Activated T-helper 1 cell treated with anti-CD3 and anti-CD28 coated beads, Interleukin-12 subunit alpha, Interleukin-12 subunit beta, Interleukin-2, Interleukin-4 antibody, amounts not matched to agents 30 ng/mL and 10 ng/mL and 1 ng/mL, durations not matched to agents 14 hours and 24 hours and 36 hours (primary cell): ENCODE results near the gene SH3RF1. TPM values are rescaled to one million over a fixed set of nuclear protein-coding genes. Genes with fewer than 3 reads are reported as not detected.

Experiments used
- DNase-seq: peaks from one replicate; pipeline ENCODE4 v3.0.0; 2021; ENCODE audit warnings: low spot score
- H3K27ac Mint-ChIP-seq: one replicate; pipeline ENCODE4 v1.8.0; 2021; ENCODE audit warnings: mild to moderate bottlenecking, mixed read lengths
- H3K27me3 Mint-ChIP-seq: one replicate; pipeline ENCODE4 v1.8.0; 2022; ENCODE audit warnings: mild to moderate bottlenecking, moderate library complexity, mixed read lengths; ENCODE audit not compliant: insufficient read depth
- H3K36me3 Mint-ChIP-seq: one replicate; pipeline ENCODE4 v1.8.0; 2021; ENCODE audit warnings: low read depth, mixed read lengths
- H3K4me1 Mint-ChIP-seq: one replicate; pipeline ENCODE4 v1.8.0; 2021; ENCODE audit warnings: low read depth, mixed read lengths
- H3K4me3 Mint-ChIP-seq: one replicate; pipeline ENCODE4 v1.8.0; 2021; ENCODE audit warnings: mild to moderate bottlenecking, moderate library complexity, mixed read lengths
- H3K9me3 Mint-ChIP-seq: one replicate; pipeline ENCODE4 v1.8.0; 2021; ENCODE audit warnings: mixed read lengths
- intact Hi-C: fragments of 100-400 bp; cut with micrococcal nuclease; formaldehyde crosslinking; loops from one replicate; pipeline ENCODE4 v1.15.1; 2024
- total RNA-seq: library from RNA; stranded (reverse); gene quantifications from 2 replicates; pipeline ENCODE4 v1.2.3, GENCODE V29; 2022

SH3RF1 gene
- total RNA-seq, 1 donor from 2014 or later: 0.49 TPM

- DNase-seq: no peak
- Mint-ChIP-seq H3K4me1 (no peaks in the 10 kb centered on the region), H3K27ac (no peak overlapping the region), H3K4me3 (no peak overlapping the region), H3K9me3 (no peaks in the 10 kb centered on the region), H3K36me3 (no peaks in the 10 kb centered on the region), H3K27me3 (peaks cover 1% of the 10 kb centered on the region)
- intact Hi-C loops: no loop called here
These were observed 102.5 kb downstream of the SH3RF1 start for GRCh38 chr4:169167957-169168858.

- no peaks in the 10 kb centered on the region for H3K27me3 Mint-ChIP-seq
These were observed 105.9 kb downstream of the SH3RF1 start for GRCh38 chr4:169164669-169165415.

GRCh38 chr4:169163947-169164668 is 106.6 kb downstream of the SH3RF1 start:
- Mint-ChIP-seq H3K27ac (no peak overlapping the region), H3K9me3 (no peaks in the 10 kb centered on the region), H3K4me1 (no peaks in the 10 kb centered on the region), H3K36me3 (no peaks in the 10 kb centered on the region), H3K27me3 (no peaks in the 10 kb centered on the region), H3K4me3 (no peak overlapping the region)
- DNase-seq: no peak
- intact Hi-C loops: no loop called here

More at GRCh38 chr4:169164669-169165415, 105.9 kb downstream of the SH3RF1 start:
- Mint-ChIP-seq H3K36me3 (no peaks in the 10 kb centered on the region), H3K9me3 (no peaks in the 10 kb centered on the region), H3K4me1 (no peaks in the 10 kb centered on the region), H3K27ac (no peak overlapping the region), H3K4me3 (no peak overlapping the region)
- intact Hi-C loops: no loop called here
- DNase-seq: no peak

- Mint-ChIP-seq H3K27ac (no peak overlapping the region), H3K4me1 (no peaks in the 10 kb centered on the region), H3K36me3 (no peaks in the 10 kb centered on the region), H3K4me3 (no peak overlapping the region), H3K9me3 (no peaks in the 10 kb centered on the region), H3K27me3 (no peaks in the 10 kb centered on the region)
- intact Hi-C loops: no loop called here
- DNase-seq: no peak
These were observed 107.3 kb downstream of the SH3RF1 start for GRCh38 chr4:169163495-169163894.

- Mint-ChIP-seq H3K9me3 (no peaks in the 10 kb centered on the region), H3K27me3 (no peaks in the 10 kb centered on the region), H3K4me3 (no peak overlapping the region), H3K36me3 (no peaks in the 10 kb centered on the region), H3K4me1 (no peaks in the 10 kb centered on the region), H3K27ac (no peak overlapping the region)
- intact Hi-C loops: no loop called here
- no peak for DNase-seq
These were observed 109.9 kb downstream of the SH3RF1 start for GRCh38 chr4:169160825-169161224.

- intact Hi-C loops: no loop called here
- Mint-ChIP-seq H3K36me3 (no peaks in the 10 kb centered on the region), H3K27ac (no peak overlapping the region), H3K9me3 (no peaks in the 10 kb centered on the region), H3K4me3 (no peak overlapping the region), H3K27me3 (no peaks in the 10 kb centered on the region), H3K4me1 (no peaks in the 10 kb centered on the region)
- DNase-seq: no peak
These were observed 111.1 kb downstream of the SH3RF1 start for GRCh38 chr4:169159624-169160171.

GRCh38 chr4:169158861-169159260 is 111.9 kb downstream of the SH3RF1 start:
- Mint-ChIP-seq H3K27ac (no peak overlapping the region), H3K36me3 (no peaks in the 10 kb centered on the region), H3K9me3 (no peaks in the 10 kb centered on the region), H3K27me3 (no peaks in the 10 kb centered on the region), H3K4me3 (no peak overlapping the region), H3K4me1 (no peaks in the 10 kb centered on the region)
- no peak for DNase-seq
- intact Hi-C loops: no loop called here

- Mint-ChIP-seq H3K4me3 (no peak overlapping the region), H3K27me3 (no peaks in the 10 kb centered on the region), H3K9me3 (no peaks in the 10 kb centered on the region), H3K4me1 (no peaks in the 10 kb centered on the region), H3K27ac (no peak overlapping the region), H3K36me3 (no peaks in the 10 kb centered on the region)
- intact Hi-C loops: no loop called here
- DNase-seq: no peak
These were observed 112.7 kb downstream of the SH3RF1 start for GRCh38 chr4:169158046-169158445.

GRCh38 chr4:169156392-169156791 is 114.4 kb downstream of the SH3RF1 start:
- no peak overlapping the region for H3K27ac Mint-ChIP-seq
- no peaks in the 10 kb centered on the region for H3K36me3 Mint-ChIP-seq
- no peak overlapping the region for H3K4me3 Mint-ChIP-seq
- no peaks in the 10 kb centered on the region for H3K27me3 Mint-ChIP-seq
- no peak for DNase-seq
- H3K4me1 Mint-ChIP-seq: no peaks in the 10 kb centered on the region
- intact Hi-C loops: no loop called here
- H3K9me3 Mint-ChIP-seq: no peaks in the 10 kb centered on the region

- intact Hi-C loops: no loop called here
- Mint-ChIP-seq H3K4me3 (no peak overlapping the region), H3K9me3 (no peaks in the 10 kb centered on the region), H3K27ac (no peak overlapping the region), H3K4me1 (no peaks in the 10 kb centered on the region), H3K36me3 (no peaks in the 10 kb centered on the region), H3K27me3 (no peaks in the 10 kb centered on the region)
- no peak for DNase-seq
These were observed 116.6 kb downstream of the SH3RF1 start for GRCh38 chr4:169154121-169154520.

GRCh38 chr4:169153481-169154087 is 117.2 kb downstream of the SH3RF1 start:
- Mint-ChIP-seq H3K27ac (no peak overlapping the region), H3K4me3 (no peak overlapping the region), H3K9me3 (no peaks in the 10 kb centered on the region), H3K27me3 (no peaks in the 10 kb centered on the region), H3K4me1 (no peaks in the 10 kb centered on the region), H3K36me3 (no peaks in the 10 kb centered on the region)
- intact Hi-C loops: no loop called here
- DNase-seq: no peak

- no peaks in the 10 kb centered on the region for H3K36me3 Mint-ChIP-seq
- H3K27me3 Mint-ChIP-seq: no peaks in the 10 kb centered on the region
These were observed 117.9 kb downstream of the SH3RF1 start for GRCh38 chr4:169152899-169153298.

More at GRCh38 chr4:169152899-169153298, 117.9 kb downstream of the SH3RF1 start:
- DNase-seq: no peak
- no peaks in the 10 kb centered on the region for H3K9me3 Mint-ChIP-seq
- H3K27ac Mint-ChIP-seq: no peak overlapping the region
- H3K4me1 Mint-ChIP-seq: no peaks in the 10 kb centered on the region
- intact Hi-C loops: no loop called here
- H3K4me3 Mint-ChIP-seq: no peak overlapping the region
